HUDEP-2 (cell line): Measurements from ENCODE around the gene SERPINA1.

Experiments
- DNase-seq, 76 experiments: peaks; one replicate each; lab custom pipeline; 2025; ENCODE audit not compliant: unreplicated experiment in 76 of 76; lab: John Stamatoyannopoulos, UW

SERPINA1 gene

GRCh38 chr14:94385553-94386057 is 2.8 kb downstream of the SERPINA1 start:
- DNase-seq, result no peak

- no peak for DNase-seq
Measured at GRCh38 chr14:94384342-94384741, 4.1 kb downstream of the SERPINA1 start.

GRCh38 chr14:94383777-94384176 is 4.6 kb downstream of the SERPINA1 start:
- no peak for DNase-seq

GRCh38 chr14:94382716-94383596 is 5.4 kb downstream of the SERPINA1 start:
- DNase-seq, result no peak

GRCh38 chr14:94382099-94382715 is 6.2 kb downstream of the SERPINA1 start:
- no peak for DNase-seq

- DNase-seq, result no peak
Measured at GRCh38 chr14:94381149-94382030, 7.0 kb downstream of the SERPINA1 start.

- DNase-seq, result no peak
Measured at GRCh38 chr14:94380225-94381148, 7.9 kb downstream of the SERPINA1 start.

GRCh38 chr14:94379291-94380224 is 8.8 kb downstream of the SERPINA1 start:
- no peak for DNase-seq

- DNase-seq, result no peak
Measured at GRCh38 chr14:94378527-94379290, 9.7 kb downstream of the SERPINA1 start.

- no peak for DNase-seq
Measured at GRCh38 chr14:94377866-94378470, 10.4 kb downstream of the SERPINA1 start.

GRCh38 chr14:94376976-94377865 is 11.2 kb downstream of the SERPINA1 start:
- DNase-seq, result no peak

- no peak for DNase-seq
Measured at GRCh38 chr14:94376108-94376975, 12.1 kb downstream of the SERPINA1 start.

- DNase-seq, result no peak
Measured at GRCh38 chr14:94375552-94376107, 12.8 kb downstream of the SERPINA1 start.

GRCh38 chr14:94374749-94375260 is 13.6 kb downstream of the SERPINA1 start:
- DNase-seq, result no peak

GRCh38 chr14:94374116-94374515 is 14.3 kb downstream of the SERPINA1 start:
- no peak for DNase-seq
